T-cell (primary cell): ENCODE data around the gene LRRK1. TPM values are rescaled to one million over a fixed set of nuclear protein-coding genes. Genes with fewer than 3 reads are reported as not detected.

Experiments used
- ATAC-seq, 4 experiments: fragments of 200-7000 bp in 3 of 4; fragments of 150-1000 bp in 1 of 4; cut with Tn5 transposase; replicated peaks in 1 of 4; 1 replicate in 3 of 4; 2 replicates in 1 of 4; pipeline ENCODE4 v1.10.0; 2021; ENCODE audit warnings: moderate library complexity in 3 of 4, mild to moderate bottlenecking in 2 of 4, moderate number of reproducible peaks in 1 of 4
- CTCF ChIA-PET, 2 donors: fragments of 300-600 bp; sonication (Branson Sonifier 250); formaldehyde crosslinking; loops; one replicate each; lab custom pipeline; 2022; ENCODE audit warnings: antibody characterized with exemption in 2 of 2; lab: Charles Lee
- POLR2A ChIA-PET, 2 donors: fragments of 300-600 bp; sonication (Branson Sonifier 250); formaldehyde crosslinking; loops; one replicate each; lab custom pipeline; 2022; ENCODE audit warnings: antibody characterized with exemption in 2 of 2; lab: Charles Lee
- DNase-seq, 35 experiments: peaks; one replicate each; pipeline versions ENCODE4 v3.0.0 to v3.0.0-alpha.2; 2013 to 2023
- H3K27ac ChIP-seq: one replicate; pipeline ENCODE4 v1.5.1; 2013; ENCODE audit warnings: low read length
- H3K27me3 ChIP-seq, 2 experiments: replicated peaks in 1 of 2; 1 replicate in 1 of 2; 2 replicates in 1 of 2; pipeline versions ENCODE4 v1.6.1 to v1.7.0; 2013; ENCODE audit warnings: low read length in 1 of 2, mixed read lengths in 1 of 2; ENCODE audit not compliant: control insufficient read depth in 2 of 2, insufficient read depth in 2 of 2; ENCODE audit errors: extremely low read depth in 1 of 2
- H3K36me3 ChIP-seq, 2 donors: 1 replicate in 1 of 2; 2 replicates in 1 of 2; pipeline versions ENCODE4 v1.6.1 to v1.7.0; 2013; ENCODE audit warnings: low read length in 1 of 2; ENCODE audit not compliant: control insufficient read depth in 2 of 2, insufficient read depth in 1 of 2; ENCODE audit errors: extremely low read depth in 1 of 2
- H3K4me1 ChIP-seq, 2 experiments: 1 replicate in 1 of 2; 2 replicates in 1 of 2; pipeline versions ENCODE4 v1.6.1 to v1.7.0; 2013; ENCODE audit warnings: low read length in 2 of 2, mixed read lengths in 1 of 2; ENCODE audit not compliant: insufficient read depth in 2 of 2, control insufficient read depth in 1 of 2; ENCODE audit errors: extremely low read depth in 1 of 2
- H3K4me3 ChIP-seq, 2 donors: 1 replicate in 1 of 2; 2 replicates in 1 of 2; pipeline versions ENCODE4 v1.5.1 to v1.7.0; 2013; ENCODE audit warnings: mild to moderate bottlenecking in 2 of 2, low read length in 1 of 2, moderate library complexity in 1 of 2; ENCODE audit not compliant: control insufficient read depth in 1 of 2; ENCODE audit errors: extremely low read depth in 1 of 2
- H3K9me3 ChIP-seq: 2 replicates; pipeline ENCODE4 v1.7.0; 2013
- H3K27ac Mint-ChIP-seq, 2 donors: one replicate each; pipeline ENCODE4 v1.8.0; 2020 to 2021; ENCODE audit warnings: mild to moderate bottlenecking in 2 of 2, mixed read lengths in 2 of 2
- H3K27me3 Mint-ChIP-seq, 2 donors: one replicate each; pipeline ENCODE4 v1.8.0; 2021 to 2022; ENCODE audit warnings: mixed read lengths in 2 of 2
- H3K36me3 Mint-ChIP-seq: one replicate; pipeline ENCODE4 v1.8.0; 2021; ENCODE audit warnings: mixed read lengths
- H3K4me1 Mint-ChIP-seq, 3 donors: one replicate each; pipeline ENCODE4 v1.8.0; 2020 to 2022; ENCODE audit warnings: mixed read lengths in 3 of 3, mild to moderate bottlenecking in 1 of 3
- H3K4me3 Mint-ChIP-seq, 3 donors: one replicate each; pipeline ENCODE4 v1.8.0; 2020 to 2022; ENCODE audit warnings: mild to moderate bottlenecking in 3 of 3, mixed read lengths in 3 of 3, moderate library complexity in 3 of 3
- H3K9me3 Mint-ChIP-seq, 3 donors: one replicate each; pipeline ENCODE4 v1.8.0; 2020 to 2022; ENCODE audit warnings: mixed read lengths in 3 of 3
- WGBS: methylation state at CpG from one replicate; pipeline ENCODE4 v1.1.5; 2013; ENCODE audit warnings: missing lambda C conversion rate; ENCODE audit not compliant: insufficient coverage; 5-methylcytosine and 5-hydroxymethylcytosine counted together
- total RNA-seq, 35 experiments: library from RNA in 6 of 35; stranded (reverse) in 6 of 35; fragments of 120-200 nt in 1 of 35; gene quantifications; one replicate each; pipeline versions ENCODE4 v1.2.1 to v1.2.4 and lab custom pipeline; 2013 to 2026

The LRRK1 gene
- total RNA-seq, 5 donors from 2014 or later (not counting 1 experiment from before 2014, with no cell fraction given): 1.1 to 2.0 (median 1.7) TPM

GRCh38 chr15:100937171-100937570, 18.0 kb downstream of the LRRK1 start:
- WGBS: no CpG with 5 or more reads among the region's 4 CpGs
- ATAC-seq (no peak), DNase-seq (no peak)
- no peaks in the 10 kb centered on the region for H3K36me3 ChIP-seq
- no peaks in the 10 kb centered on the region for H3K36me3 Mint-ChIP-seq
- peaks cover 3 to 10% of the 10 kb centered on the region in 2 donors for H3K27me3 Mint-ChIP-seq
- ChIA-PET CTCF (no interaction called here), POLR2A (no interaction called here)
- no peak overlapping the region for H3K4me3 ChIP-seq
- H3K4me1 ChIP-seq: no peaks in the 10 kb centered on the region
- no peak overlapping the region for H3K4me3 Mint-ChIP-seq
- H3K27me3 ChIP-seq: no peaks in the 10 kb centered on the region
- H3K9me3 ChIP-seq: no peaks in the 10 kb centered on the region
- H3K27ac ChIP-seq: no peak overlapping the region
- peaks cover 0 to 5% (median 0%) of the 10 kb centered on the region in 3 donors for H3K4me1 Mint-ChIP-seq
- H3K9me3 Mint-ChIP-seq: no peaks in the 10 kb centered on the region
- H3K27ac Mint-ChIP-seq: no peak overlapping the region

- peaks cover 0 to 3% of the 10 kb centered on the region in 2 experiments for H3K27me3 ChIP-seq
- Mint-ChIP-seq H3K36me3 (no peaks in the 10 kb centered on the region), H3K27me3 (no peaks in the 10 kb centered on the region), H3K4me3 (no peak overlapping the region), H3K9me3 (no peaks in the 10 kb centered on the region), H3K27ac (no peak overlapping the region), H3K4me1 (peaks cover 0 to 2% (median 0%) of the 10 kb centered on the region in 3 donors)
- ATAC-seq: no peak
- no peaks in the 10 kb centered on the region for H3K9me3 ChIP-seq
- H3K27ac ChIP-seq: no peak overlapping the region
- POLR2A ChIA-PET: no interaction called here
- no peak for DNase-seq
- H3K4me1 ChIP-seq: no peaks in the 10 kb centered on the region
- H3K4me3 ChIP-seq: no peak overlapping the region
- WGBS: no CpG with 5 or more reads among the region's 4 CpGs
- H3K36me3 ChIP-seq: no peaks in the 10 kb centered on the region
- CTCF ChIA-PET: no interaction called here
Observed at GRCh38 chr15:100939791-100940190, 20.6 kb downstream of the LRRK1 start.

- 100% methylated on average over 1 of the region's 2 CpGs for WGBS
- CTCF ChIA-PET: no interaction called here
- no peak for ATAC-seq
Observed at GRCh38 chr15:100940767-100941379, 21.7 kb downstream of the LRRK1 start.

GRCh38 chr15:100941536-100941935, 22.4 kb downstream of the LRRK1 start:
- no peaks in the 10 kb centered on the region for H3K36me3 Mint-ChIP-seq
- H3K4me1 ChIP-seq: no peaks in the 10 kb centered on the region
- no peak overlapping the region for H3K27ac Mint-ChIP-seq
- no peaks in the 10 kb centered on the region for H3K36me3 ChIP-seq
- CTCF ChIA-PET: no interaction called here
- H3K27ac ChIP-seq: no peak overlapping the region
- H3K9me3 Mint-ChIP-seq: no peaks in the 10 kb centered on the region
- ATAC-seq: no peak
- peaks cover 0 to 4% of the 10 kb centered on the region in 2 donors for H3K27me3 Mint-ChIP-seq
- POLR2A ChIA-PET: no interaction called here
- 89% methylated on average over 8 of the region's 10 CpGs for WGBS
- H3K9me3 ChIP-seq: no peaks in the 10 kb centered on the region
- no peak for DNase-seq
- no peak overlapping the region for H3K4me3 ChIP-seq
- no peaks in the 10 kb centered on the region for H3K4me1 Mint-ChIP-seq
- H3K4me3 Mint-ChIP-seq: no peak overlapping the region
- peaks cover 0 to 3% of the 10 kb centered on the region in 2 experiments for H3K27me3 ChIP-seq

More at GRCh38 chr15:100940767-100941379, 21.7 kb downstream of the LRRK1 start:
- Histone ChIP-seq H3K4me3 (no peak overlapping the region), H3K4me1 (no peaks in the 10 kb centered on the region), H3K36me3 (no peaks in the 10 kb centered on the region), H3K9me3 (no peaks in the 10 kb centered on the region), H3K27ac (no peak overlapping the region), H3K27me3 (peaks cover 0 to 3% of the 10 kb centered on the region in 2 experiments)
- Mint-ChIP-seq H3K9me3 (no peaks in the 10 kb centered on the region), H3K27ac (no peak overlapping the region), H3K4me1 (no peaks in the 10 kb centered on the region), H3K4me3 (no peak overlapping the region), H3K36me3 (no peaks in the 10 kb centered on the region), H3K27me3 (no peaks in the 10 kb centered on the region)
- POLR2A ChIA-PET: no interaction called here
- DNase-seq: peak in 1 of 35 experiments; percentile 17

- Histone ChIP-seq H3K4me3 (no peak overlapping the region), H3K36me3 (no peaks in the 10 kb centered on the region), H3K9me3 (no peaks in the 10 kb centered on the region), H3K27me3 (peaks cover 0 to 3% of the 10 kb centered on the region in 2 experiments), H3K27ac (no peak overlapping the region), H3K4me1 (no peaks in the 10 kb centered on the region)
- ChIA-PET POLR2A (interaction anchor here in 1 of 2 donors (0.6 kb wide), 1 partner anchor 292 kb away, joined by 6 read pairs; no protein-coding TSS in a partner anchor), CTCF (interaction anchor here in 1 of 2 donors (0.7 kb wide), 1 partner anchor 1002 kb away, joined by 3 read pairs; no protein-coding TSS in a partner anchor)
- no peak for ATAC-seq
- no peak for DNase-seq
- Mint-ChIP-seq H3K27ac (no peak overlapping the region), H3K36me3 (no peaks in the 10 kb centered on the region), H3K4me3 (no peak overlapping the region), H3K27me3 (peaks cover 0 to 6% of the 10 kb centered on the region in 2 donors), H3K4me1 (no peaks in the 10 kb centered on the region), H3K9me3 (no peaks in the 10 kb centered on the region)
- WGBS: 84% methylated on average over 9 of the region's 10 CpGs
Observed at GRCh38 chr15:100942656-100943425, 23.7 kb downstream of the LRRK1 start.

- Mint-ChIP-seq H3K4me3 (no peak overlapping the region), H3K36me3 (no peaks in the 10 kb centered on the region), H3K4me1 (no peaks in the 10 kb centered on the region), H3K27me3 (peaks cover 8 to 15% of the 10 kb centered on the region in 2 donors), H3K9me3 (no peaks in the 10 kb centered on the region), H3K27ac (no peak overlapping the region)
- WGBS: 55% methylated on average over 2 of the region's 7 CpGs
- Histone ChIP-seq H3K4me1 (no peaks in the 10 kb centered on the region), H3K36me3 (no peaks in the 10 kb centered on the region), H3K9me3 (no peaks in the 10 kb centered on the region), H3K4me3 (no peak overlapping the region), H3K27ac (no peak overlapping the region), H3K27me3 (peaks cover 0 to 3% of the 10 kb centered on the region in 2 experiments)
- DNase-seq: no peak
- POLR2A ChIA-PET: no interaction called here
- CTCF ChIA-PET: no interaction called here
- ATAC-seq: no peak
Observed at GRCh38 chr15:100944244-100944895, 25.2 kb downstream of the LRRK1 start.
